Measurements from ENCODE around the gene EXOSC9.

- TF ChIP-seq CTCF (IDR thresholded peaks at IDR 0.05 in 4 of 5, conservative IDR thresholded peaks at IDR 0.05 in 1 of 5) (no peak), POLR2A (IDR thresholded peaks at IDR 0.05) (no peak)
These were observed 31.8 kb upstream of the EXOSC9 start for GRCh38 chr4:121769341-121769740.
